WTC11 (cell line): ENCODE data around the gene RFNG. TPM values are rescaled to one million over a fixed set of nuclear protein-coding genes. Genes with fewer than 3 reads are reported as not detected.

Experiments
- ATAC-seq: fragments of 200-7000 bp; cut with Tn5 transposase; 2 replicates; pipeline ENCODE4 v1.10.0; 2021; ENCODE audit warnings: mild to moderate bottlenecking, moderate library complexity
- CTCF ChIA-PET: fragments of 300-600 bp; sonication (Branson Sonifier 250); formaldehyde crosslinking; loops from one replicate; lab custom pipeline; 2021; ENCODE audit warnings: antibody characterized with exemption; lab: Charles Lee
- POLR2A ChIA-PET: fragments of 350-600 bp; sonication (Branson Sonifier 250); formaldehyde crosslinking; loops from one replicate; lab custom pipeline; 2021; ENCODE audit warnings: antibody characterized with exemption; lab: Charles Lee
- DNase-seq: peaks from one replicate; pipeline ENCODE4 v3.0.0; 2021; ENCODE audit warnings: low spot score
- H3K27ac Mint-ChIP-seq: 2 replicates; pipeline ENCODE4 v1.8.0; 2021; ENCODE audit warnings: mixed read lengths
- H3K27me3 Mint-ChIP-seq: 2 replicates; pipeline ENCODE4 v1.8.0; 2021; ENCODE audit warnings: low read depth, mild to moderate bottlenecking, moderate library complexity, mixed read lengths
- H3K36me3 Mint-ChIP-seq: 2 replicates; pipeline ENCODE4 v1.8.0; 2021; ENCODE audit warnings: mixed read lengths
- H3K4me1 Mint-ChIP-seq: 2 replicates; pipeline ENCODE4 v1.8.0; 2022; ENCODE audit warnings: mixed read lengths
- H3K4me3 Mint-ChIP-seq: 2 replicates; pipeline ENCODE4 v1.8.0; 2021; ENCODE audit warnings: mild to moderate bottlenecking, moderate library complexity, mixed read lengths
- H3K9me3 Mint-ChIP-seq: 2 replicates; pipeline ENCODE4 v1.8.0; 2021; ENCODE audit warnings: mixed read lengths
- ARID4B ChIP-seq: sonication (generic); formaldehyde crosslinking; IDR thresholded peaks from 2 replicates; pipeline ENCODE4 v1.8.0; 2023; ENCODE audit warnings: missing genetic modification reagents, mild to moderate bottlenecking, borderline replicate concordance
- CBFB ChIP-seq: sonication (generic); formaldehyde crosslinking; IDR thresholded peaks from 2 replicates; pipeline ENCODE4 v1.8.1; 2022; ENCODE audit warnings: mild to moderate bottlenecking, low read depth, missing genetic modification reagents
- E2F1 ChIP-seq: sonication (generic); formaldehyde crosslinking; IDR thresholded peaks from 2 replicates; pipeline ENCODE4 v1.8.0; 2022; ENCODE audit warnings: mild to moderate bottlenecking, missing genetic modification reagents
- ELF4 ChIP-seq: sonication (generic); formaldehyde crosslinking; IDR thresholded peaks from 2 replicates; pipeline ENCODE4 v1.8.1; 2022; ENCODE audit warnings: low read depth, mild to moderate bottlenecking, moderate library complexity, missing genetic modification reagents
- FOXJ3 ChIP-seq: sonication (generic); formaldehyde crosslinking; IDR thresholded peaks from 2 replicates; pipeline ENCODE4 v1.9.0; 2021; ENCODE audit warnings: missing genetic modification reagents, mild to moderate bottlenecking, borderline replicate concordance
- GRHL2 ChIP-seq: fragments of 250-450 bp; sonication (Bioruptor Pico); IDR thresholded peaks from 2 replicates; pipeline ENCODE4 v1.8.0; 2022; ENCODE audit warnings: mild to moderate bottlenecking, moderate library complexity; ENCODE audit not compliant: insufficient replicate concordance, severe bottlenecking
- IRF2 ChIP-seq: sonication (generic); formaldehyde crosslinking; IDR thresholded peaks from 2 replicates; pipeline ENCODE4 v1.8.0; 2022; ENCODE audit warnings: low read depth, missing genetic modification reagents, borderline replicate concordance
- JAZF1 ChIP-seq: fragments of 250-450 bp; sonication (Bioruptor Pico); IDR thresholded peaks from 2 replicates; pipeline ENCODE4 v1.9.0; 2021; ENCODE audit warnings: moderate library complexity, mild to moderate bottlenecking, inconsistent platforms
- MLX ChIP-seq: sonication (generic); formaldehyde crosslinking; IDR thresholded peaks from 2 replicates; pipeline ENCODE4 v1.8.1; 2023; ENCODE audit warnings: mild to moderate bottlenecking, missing genetic modification reagents, moderate library complexity
- MYBL2 ChIP-seq: sonication (generic); formaldehyde crosslinking; IDR thresholded peaks from 2 replicates; pipeline ENCODE4 v1.8.1; 2023; ENCODE audit warnings: mild to moderate bottlenecking, moderate library complexity, missing genetic modification reagents
- NFE2L1 ChIP-seq: sonication (generic); formaldehyde crosslinking; IDR thresholded peaks from 2 replicates; pipeline ENCODE4 v1.8.1; 2023; ENCODE audit warnings: missing genetic modification reagents
- NFYB ChIP-seq: sonication (generic); formaldehyde crosslinking; conservative IDR thresholded peaks from 2 replicates; pipeline ENCODE4 v1.8.0; 2022; ENCODE audit warnings: low read depth, missing genetic modification reagents
- SMAD4 ChIP-seq: sonication (generic); formaldehyde crosslinking; IDR thresholded peaks from 2 replicates; pipeline ENCODE4 v1.8.0; 2022; ENCODE audit warnings: mild to moderate bottlenecking, missing genetic modification reagents
- TEAD4 ChIP-seq: sonication (generic); formaldehyde crosslinking; IDR thresholded peaks from 2 replicates; pipeline ENCODE4 v1.8.0; 2022; ENCODE audit warnings: mild to moderate bottlenecking, missing genetic modification reagents
- ZBTB43 ChIP-seq: sonication (generic); formaldehyde crosslinking; IDR thresholded peaks from 2 replicates; pipeline ENCODE4 v1.8.1; 2023; ENCODE audit warnings: mild to moderate bottlenecking, missing genetic modification reagents
- total RNA-seq: library from RNA; stranded (reverse); gene quantifications from 3 replicates; pipeline ENCODE4 v1.2.3, GENCODE V29; 2021
- TF ChIP-seq, protein P1 (sequence below): sonication (generic); formaldehyde crosslinking; IDR thresholded peaks from 2 replicates; pipeline ENCODE4 v1.8.1; 2023; ENCODE audit warnings: mild to moderate bottlenecking, missing genetic modification reagents, moderate library complexity
- TF ChIP-seq, protein P2 (sequence below): sonication (generic); formaldehyde crosslinking; IDR thresholded peaks from 2 replicates; pipeline ENCODE4 v1.8.1; 2023; ENCODE audit warnings: mild to moderate bottlenecking, missing genetic modification reagents
- TF ChIP-seq, protein P3 (sequence below): sonication (generic); formaldehyde crosslinking; IDR thresholded peaks from 2 replicates; pipeline ENCODE4 v1.8.0; 2022; ENCODE audit warnings: mild to moderate bottlenecking, missing genetic modification reagents

Gene RFNG
- total RNA-seq, 1 experiment from 2014 or later: 41.6 TPM

- ATAC-seq (no peak), DNase-seq (no peak)
- ChIA-PET POLR2A (interaction anchor here (0.5 to 1.7 kb wide), 2 partner anchors 12 to 19 kb away, joined by 3 to 5 read pairs; partner anchors contain the start of genes DCXR and RAC3), CTCF (interaction anchor here (0.6 to 8.8 kb wide), 47 partner anchors 10 to 315 kb away, joined by 3 to 119 read pairs (median 4); partner anchors contain the start of genes DCXR, MAFG, MRPL12 and NOTUM)
- Mint-ChIP-seq H3K4me3 (no peak overlapping the region), H3K27ac (no peak overlapping the region), H3K9me3 (no peaks in the 10 kb centered on the region), H3K4me1 (peaks cover 9% of the 10 kb centered on the region), H3K27me3 (no peaks in the 10 kb centered on the region), H3K36me3 (no peaks in the 10 kb centered on the region; the same call in 1 of the 2 replicates)
- TF ChIP-seq IRF2 (no peak), MYBL2 (CRISPR knock-in tag) (no peak), FOXJ3 (CRISPR knock-in tag) (no peak), E2F1 (CRISPR knock-in tag) (no peak), TEAD4 (CRISPR knock-in tag) (no peak), CBFB (CRISPR knock-in tag) (no peak), NFYB (CRISPR knock-in tag) (no peak), SMAD4 (CRISPR knock-in tag) (no peak), ZBTB43 (CRISPR knock-in tag) (no peak)
Observed at GRCh38 chr17:82018989-82019689, 32.5 kb downstream of the RFNG start.

- Mint-ChIP-seq H3K27me3 (no peaks in the 10 kb centered on the region), H3K4me1 (peaks cover 5% of the 10 kb centered on the region), H3K27ac (no peak overlapping the region; the same call in 1 of the 2 replicates), H3K4me3 (no peak overlapping the region), H3K36me3 (no peaks in the 10 kb centered on the region; the same call in 1 of the 2 replicates), H3K9me3 (no peaks in the 10 kb centered on the region)
- ATAC-seq: no peak
- POLR2A ChIA-PET: no interaction called here
- no peak for DNase-seq
- CTCF ChIA-PET: interaction anchor here (1.0 to 8.8 kb wide), 7 partner anchors 13 to 212 kb away, joined by 3 to 119 read pairs (median 4); partner anchors contain the start of genes DCXR, MAFG and RAC3
- TF ChIP-seq MLX (CRISPR knock-in tag) (no peak), ARID4B (CRISPR knock-in tag) (no peak), NFE2L1 (CRISPR knock-in tag) (no peak), ELF4 (CRISPR knock-in tag) (no peak), GRHL2 (no peak), JAZF1 (CRISPR knock-in tag) (no peak)
- TF ChIP-seq, protein P1, sequence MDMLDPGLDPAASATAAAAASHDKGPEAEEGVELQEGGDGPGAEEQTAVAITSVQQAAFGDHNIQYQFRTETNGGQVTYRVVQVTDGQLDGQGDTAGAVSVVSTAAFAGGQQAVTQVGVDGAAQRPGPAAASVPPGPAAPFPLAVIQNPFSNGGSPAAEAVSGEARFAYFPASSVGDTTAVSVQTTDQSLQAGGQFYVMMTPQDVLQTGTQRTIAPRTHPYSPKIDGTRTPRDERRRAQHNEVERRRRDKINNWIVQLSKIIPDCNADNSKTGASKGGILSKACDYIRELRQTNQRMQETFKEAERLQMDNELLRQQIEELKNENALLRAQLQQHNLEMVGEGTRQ (CRISPR knock-in tag): no peak
- TF ChIP-seq, protein P2, sequence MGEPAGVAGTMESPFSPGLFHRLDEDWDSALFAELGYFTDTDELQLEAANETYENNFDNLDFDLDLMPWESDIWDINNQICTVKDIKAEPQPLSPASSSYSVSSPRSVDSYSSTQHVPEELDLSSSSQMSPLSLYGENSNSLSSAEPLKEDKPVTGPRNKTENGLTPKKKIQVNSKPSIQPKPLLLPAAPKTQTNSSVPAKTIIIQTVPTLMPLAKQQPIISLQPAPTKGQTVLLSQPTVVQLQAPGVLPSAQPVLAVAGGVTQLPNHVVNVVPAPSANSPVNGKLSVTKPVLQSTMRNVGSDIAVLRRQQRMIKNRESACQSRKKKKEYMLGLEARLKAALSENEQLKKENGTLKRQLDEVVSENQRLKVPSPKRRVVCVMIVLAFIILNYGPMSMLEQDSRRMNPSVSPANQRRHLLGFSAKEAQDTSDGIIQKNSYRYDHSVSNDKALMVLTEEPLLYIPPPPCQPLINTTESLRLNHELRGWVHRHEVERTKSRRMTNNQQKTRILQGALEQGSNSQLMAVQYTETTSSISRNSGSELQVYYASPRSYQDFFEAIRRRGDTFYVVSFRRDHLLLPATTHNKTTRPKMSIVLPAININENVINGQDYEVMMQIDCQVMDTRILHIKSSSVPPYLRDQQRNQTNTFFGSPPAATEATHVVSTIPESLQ (CRISPR knock-in tag): no peak
- TF ChIP-seq, protein P3, sequence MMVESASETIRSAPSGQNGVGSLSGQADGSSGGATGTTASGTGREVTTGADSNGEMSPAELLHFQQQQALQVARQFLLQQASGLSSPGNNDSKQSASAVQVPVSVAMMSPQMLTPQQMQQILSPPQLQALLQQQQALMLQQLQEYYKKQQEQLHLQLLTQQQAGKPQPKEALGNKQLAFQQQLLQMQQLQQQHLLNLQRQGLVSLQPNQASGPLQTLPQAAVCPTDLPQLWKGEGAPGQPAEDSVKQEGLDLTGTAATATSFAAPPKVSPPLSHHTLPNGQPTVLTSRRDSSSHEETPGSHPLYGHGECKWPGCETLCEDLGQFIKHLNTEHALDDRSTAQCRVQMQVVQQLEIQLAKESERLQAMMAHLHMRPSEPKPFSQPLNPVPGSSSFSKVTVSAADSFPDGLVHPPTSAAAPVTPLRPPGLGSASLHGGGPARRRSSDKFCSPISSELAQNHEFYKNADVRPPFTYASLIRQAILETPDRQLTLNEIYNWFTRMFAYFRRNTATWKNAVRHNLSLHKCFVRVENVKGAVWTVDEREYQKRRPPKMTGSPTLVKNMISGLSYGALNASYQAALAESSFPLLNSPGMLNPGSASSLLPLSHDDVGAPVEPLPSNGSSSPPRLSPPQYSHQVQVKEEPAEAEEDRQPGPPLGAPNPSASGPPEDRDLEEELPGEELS (CRISPR knock-in tag): no peak
Observed at GRCh38 chr17:82018152-82018988, 33.2 kb downstream of the RFNG start.
